BLaER1 (cell line): Measurements from ENCODE around the gene LMTK3.

Experiments
- H3K27ac ChIP-seq: shearing (Covaris generic); formaldehyde crosslinking; 2 replicates; pipeline ENCODE4 v1.8.1; 2022
- H3K27me3 ChIP-seq: shearing (Covaris generic); formaldehyde crosslinking; 2 replicates; pipeline ENCODE4 v1.8.1; 2022
- H3K36me3 ChIP-seq: shearing (Covaris generic); formaldehyde crosslinking; 2 replicates; pipeline ENCODE4 v1.8.1; 2022
- H3K4me1 ChIP-seq: shearing (Covaris generic); formaldehyde crosslinking; 2 replicates; pipeline ENCODE4 v1.8.1; 2022
- H3K4me2 ChIP-seq: shearing (Covaris generic); formaldehyde crosslinking; 2 replicates; pipeline ENCODE4 v1.8.1; 2022
- H3K4me3 ChIP-seq: shearing (Covaris generic); formaldehyde crosslinking; 2 replicates; pipeline ENCODE4 v1.8.1; 2022
- H3K9ac ChIP-seq: shearing (Covaris generic); formaldehyde crosslinking; 2 replicates; pipeline ENCODE4 v1.8.1; 2022
- H3K9me3 ChIP-seq: shearing (Covaris generic); formaldehyde crosslinking; 2 replicates; pipeline ENCODE4 v1.8.1; 2022
- H4K20me1 ChIP-seq: shearing (Covaris generic); formaldehyde crosslinking; 2 replicates; pipeline ENCODE4 v1.8.1; 2022
- Cebpa-rat ChIP-seq: shearing (Covaris generic); IDR thresholded peaks from 2 replicates; pipeline ENCODE4 v1.8.1; 2022

Gene LMTK3

GRCh38 chr19:48446579-48446978, 65.1 kb downstream of the LMTK3 start:
- H3K4me2 ChIP-seq = peak overlapping the region; percentile 90
- H3K9ac ChIP-seq = peak overlapping the region; percentile 93
- no peak for TF ChIP-seq Cebpa-rat
- H3K9me3 ChIP-seq = peaks cover 5% of the 10 kb centered on the region; the same call in 1 of the 2 replicates
- H4K20me1 ChIP-seq = peaks cover 14% of the 10 kb centered on the region
- H3K4me3 ChIP-seq = peak overlapping the region; percentile 87
- H3K27me3 ChIP-seq = peaks cover 35% of the 10 kb centered on the region
- H3K27ac ChIP-seq = peak overlapping the region; percentile 92
- peaks cover 47% of the 10 kb centered on the region for H3K36me3 ChIP-seq
- peaks cover 34% of the 10 kb centered on the region for H3K4me1 ChIP-seq

GRCh38 chr19:48445606-48446481, 65.8 kb downstream of the LMTK3 start, which contains the start of gene GRWD1:
Gene GRWD1, plus strand, starts transcription at chr19:48445983. Its CDS starts 23 bp downstream, at chr19:48446006.
- Histone ChIP-seq H4K20me1 (peaks cover 7% of the 10 kb centered on the region; the same call in 1 of the 2 replicates), H3K4me1 (peaks cover 34% of the 10 kb centered on the region), H3K27ac (peak within 1 kb of the TSS; percentile 92), H3K36me3 (peaks cover 40% of the 10 kb centered on the region), H3K4me3 (peak within 1 kb of the TSS; percentile 87), H3K27me3 (peaks cover 38% of the 10 kb centered on the region), H3K9me3 (peaks cover 5% of the 10 kb centered on the region; the same call in 1 of the 2 replicates), H3K9ac (peak within 1 kb of the TSS; percentile 93), H3K4me2 (peak within 1 kb of the TSS; percentile 90)
- no peak for TF ChIP-seq Cebpa-rat

GRCh38 chr19:48445256-48445605, 66.4 kb downstream of the LMTK3 start:
- TF ChIP-seq Cebpa-rat = no peak
- H3K9me3 ChIP-seq = peaks cover 5% of the 10 kb centered on the region; the same call in 1 of the 2 replicates
- peak overlapping the region; percentile 90 for H3K4me2 ChIP-seq
- peaks cover 34% of the 10 kb centered on the region for H3K36me3 ChIP-seq
- peaks cover under 1% of the 10 kb centered on the region; the same call in 1 of the 2 replicates for H4K20me1 ChIP-seq
- peak overlapping the region; percentile 92 for H3K27ac ChIP-seq
- peak overlapping the region; percentile 87 for H3K4me3 ChIP-seq
- H3K4me1 ChIP-seq = peaks cover 34% of the 10 kb centered on the region
- H3K27me3 ChIP-seq = peaks cover 38% of the 10 kb centered on the region
- peak overlapping the region; percentile 93 for H3K9ac ChIP-seq

- H3K4me1 ChIP-seq = peaks cover 34% of the 10 kb centered on the region
- H3K27ac ChIP-seq = peak overlapping the region; percentile 92; the same call in 1 of the 2 replicates
- H4K20me1 ChIP-seq = no peaks in the 10 kb centered on the region
- H3K9me3 ChIP-seq = peaks cover 5% of the 10 kb centered on the region; the same call in 1 of the 2 replicates
- peak overlapping the region; percentile 87 for H3K4me3 ChIP-seq
- H3K9ac ChIP-seq = peak overlapping the region; percentile 93
- H3K4me2 ChIP-seq = peak overlapping the region; percentile 90
- TF ChIP-seq Cebpa-rat = no peak
- peaks cover 38% of the 10 kb centered on the region for H3K27me3 ChIP-seq
- peaks cover 30% of the 10 kb centered on the region for H3K36me3 ChIP-seq
Measured at GRCh38 chr19:48444936-48445200, 66.8 kb downstream of the LMTK3 start.

GRCh38 chr19:48444129-48444935, 67.3 kb downstream of the LMTK3 start:
- Histone ChIP-seq H3K27ac (peak overlapping the region; percentile 92; the same call in 1 of the 2 replicates), H3K36me3 (peaks cover 25% of the 10 kb centered on the region), H3K4me3 (peak overlapping the region; percentile 87), H3K4me2 (peak overlapping the region; percentile 90), H3K4me1 (peaks cover 34% of the 10 kb centered on the region), H3K27me3 (peaks cover 38% of the 10 kb centered on the region), H3K9me3 (peaks cover 5% of the 10 kb centered on the region; the same call in 1 of the 2 replicates), H3K9ac (peak overlapping the region; percentile 93), H4K20me1 (no peaks in the 10 kb centered on the region)
- no peak for TF ChIP-seq Cebpa-rat

- Histone ChIP-seq H3K4me1 (peaks cover 34% of the 10 kb centered on the region), H3K9ac (no peak overlapping the region), H3K4me2 (peak overlapping the region; percentile 90), H3K36me3 (peaks cover 19% of the 10 kb centered on the region), H3K4me3 (peak overlapping the region; percentile 87), H3K27ac (no peak overlapping the region), H3K9me3 (peaks cover 5% of the 10 kb centered on the region; the same call in 1 of the 2 replicates), H4K20me1 (no peaks in the 10 kb centered on the region), H3K27me3 (peaks cover 38% of the 10 kb centered on the region)
- TF ChIP-seq Cebpa-rat = no peak
Measured at GRCh38 chr19:48443731-48444128, 67.9 kb downstream of the LMTK3 start.

GRCh38 chr19:48443256-48443655, 68.4 kb downstream of the LMTK3 start:
- TF ChIP-seq Cebpa-rat = no peak
- peaks cover 5% of the 10 kb centered on the region; the same call in 1 of the 2 replicates for H3K9me3 ChIP-seq
- H4K20me1 ChIP-seq = no peaks in the 10 kb centered on the region
- peaks cover 34% of the 10 kb centered on the region for H3K4me1 ChIP-seq
- peaks cover 38% of the 10 kb centered on the region for H3K27me3 ChIP-seq
- peaks cover 14% of the 10 kb centered on the region for H3K36me3 ChIP-seq
- H3K9ac ChIP-seq = no peak overlapping the region
- peak overlapping the region; percentile 87; the same call in 1 of the 2 replicates for H3K4me3 ChIP-seq
- peak overlapping the region; percentile 90 for H3K4me2 ChIP-seq
- H3K27ac ChIP-seq = no peak overlapping the region

GRCh38 chr19:48442116-48443035, 69.3 kb downstream of the LMTK3 start:
- Histone ChIP-seq H3K4me1 (peaks cover 32% of the 10 kb centered on the region), H3K27me3 (peaks cover 38% of the 10 kb centered on the region), H3K36me3 (peaks cover 5% of the 10 kb centered on the region), H3K4me3 (no peak overlapping the region), H3K9ac (no peak overlapping the region), H3K9me3 (peaks cover 5% of the 10 kb centered on the region; the same call in 1 of the 2 replicates), H3K27ac (no peak overlapping the region), H3K4me2 (no peak overlapping the region), H4K20me1 (no peaks in the 10 kb centered on the region)
- TF ChIP-seq Cebpa-rat = no peak
